ENCODE data around the gene PTBP3. TPM values are rescaled to one million over a fixed set of nuclear protein-coding genes. Genes with fewer than 3 reads are reported as not detected.
A peak's percentile ranks its signal among the peaks of the same experiment; 100 is the strongest.

Gene PTBP3
- total RNA-seq, 1 experiment from 2014 or later: 141 TPM

- Histone ChIP-seq H3K4me2 (no peak overlapping the region), H3K27me3 (ENCODE audit: insufficient read depth, low read depth) (no peaks in the 10 kb centered on the region), H3K36me3 (ENCODE audit: low read depth) (peaks cover 22% of the 10 kb centered on the region; the same call in 1 of the 2 replicates), H3K79me2 (ENCODE audit: low read depth) (peaks cover 28% of the 10 kb centered on the region; the same call in 1 of the 2 replicates), H4K20me1 (ENCODE audit: insufficient read depth) (no peaks in the 10 kb centered on the region), H3K27ac (no peak overlapping the region), H3K9me2 (ENCODE audit: insufficient read depth) (no peaks in the 10 kb centered on the region), H3K4me3 (no peak overlapping the region), H2AFZ (no peak overlapping the region), H3K4me1 (replicated peaks; ENCODE audit: insufficient read depth) (no peaks in the 10 kb centered on the region), H3K9me3 (ENCODE audit: insufficient read depth, low read depth) (no peaks in the 10 kb centered on the region), H3F3A (ENCODE audit: insufficient read depth, low read depth) (no peaks in the 10 kb centered on the region)
- ChIA-PET CTCF (no interaction called here), POLR2A (ENCODE audit: unreplicated experiment) (interaction anchor here (0.5 to 0.6 kb wide), 3 partner anchors 8 to 588 kb away, joined by 3 to 15 read pairs (median 4); no protein-coding TSS in a partner anchor)
- no TSS peak for BruUV-seq (replicated peaks)
- intact Hi-C loops (cut with micrococcal nuclease; ENCODE audit: unreplicated experiment): no loop called here
- DNase-seq: no peak
- no peak for TF ChIP-seq CTCF (conservative IDR thresholded peaks at IDR 0.05)
- no peak for TF ChIP-seq EZH2 (IDR thresholded peaks at IDR 0.05; ENCODE audit: low read depth)
These were observed 72.3 kb downstream of the PTBP3 start for GRCh38 chr9:112261133-112261532.

GRCh38 chr9:112258106-112258505 is 75.3 kb downstream of the PTBP3 start:
- Histone ChIP-seq H3K4me3 (no peak overlapping the region), H3K9me2 (ENCODE audit: insufficient read depth) (0 out of 2 replicates have a peak, but pooled peaks cover 4% of the 10 kb centered on the region), H3F3A (ENCODE audit: insufficient read depth, low read depth) (peaks cover 8% of the 10 kb centered on the region; the same call in 1 of the 2 replicates), H3K4me2 (no peak overlapping the region), H3K4me1 (replicated peaks; ENCODE audit: insufficient read depth) (no peaks in the 10 kb centered on the region), H3K79me2 (ENCODE audit: low read depth) (peaks cover 30% of the 10 kb centered on the region; the same call in 1 of the 2 replicates), H3K27ac (no peak overlapping the region), H3K36me3 (ENCODE audit: low read depth) (peaks cover 18% of the 10 kb centered on the region; the same call in 1 of the 2 replicates), H2AFZ (no peak overlapping the region), H4K20me1 (ENCODE audit: insufficient read depth) (no peaks in the 10 kb centered on the region), H3K27me3 (ENCODE audit: insufficient read depth, low read depth) (no peaks in the 10 kb centered on the region), H3K9me3 (ENCODE audit: insufficient read depth, low read depth) (no peaks in the 10 kb centered on the region)
- BruUV-seq (replicated peaks): no TSS peak
- ChIA-PET POLR2A (ENCODE audit: unreplicated experiment) (no interaction called here), CTCF (no interaction called here)
- intact Hi-C loops (cut with micrococcal nuclease; ENCODE audit: unreplicated experiment): no loop called here
- no peak for DNase-seq
- TF ChIP-seq EZH2 (IDR thresholded peaks at IDR 0.05; ENCODE audit: low read depth) (no peak), CTCF (conservative IDR thresholded peaks at IDR 0.05) (no peak)

- BruUV-seq (replicated peaks): no TSS peak
- Histone ChIP-seq H3K27me3 (ENCODE audit: insufficient read depth, low read depth) (no peaks in the 10 kb centered on the region), H3K4me3 (no peak overlapping the region), H2AFZ (no peak overlapping the region), H3K79me2 (ENCODE audit: low read depth) (peaks cover 28% of the 10 kb centered on the region), H3K9me2 (ENCODE audit: insufficient read depth) (0 out of 2 replicates have a peak, but pooled peaks cover 4% of the 10 kb centered on the region), H3K9me3 (ENCODE audit: insufficient read depth, low read depth) (no peaks in the 10 kb centered on the region), H3K36me3 (ENCODE audit: low read depth) (peaks cover 18% of the 10 kb centered on the region), H3K4me2 (no peak overlapping the region), H3F3A (ENCODE audit: insufficient read depth, low read depth) (peaks cover 32% of the 10 kb centered on the region), H3K4me1 (replicated peaks; ENCODE audit: insufficient read depth) (peaks cover 21% of the 10 kb centered on the region), H3K27ac (peak overlapping the region; percentile 21; the same call in 1 of the 2 replicates), H4K20me1 (ENCODE audit: insufficient read depth) (no peaks in the 10 kb centered on the region)
- ChIA-PET CTCF (no interaction called here), POLR2A (ENCODE audit: unreplicated experiment) (interaction anchor here (0.7 kb wide), 1 partner anchor 128 kb away, joined by 4 read pairs; the partner anchor contains the start of gene HSDL2)
- TF ChIP-seq EZH2 (IDR thresholded peaks at IDR 0.05; ENCODE audit: low read depth) (no peak), CTCF (conservative IDR thresholded peaks at IDR 0.05) (no peak)
- DNase-seq: no peak
- intact Hi-C loops (cut with micrococcal nuclease; ENCODE audit: unreplicated experiment): loop anchor here (5.0 kb wide), 1 partner anchor 80 kb away; the partner anchor contains the start of gene PTBP3
These were observed 81.2 kb downstream of the PTBP3 start for GRCh38 chr9:112252194-112252593.
